HG03064 (cell line): ENCODE data around the gene DLK1.

Experiments
- ATAC-seq: cut with Tn5 transposase; IDR thresholded peaks from one replicate; pipeline ENCODE4 v1.9.1; 2021; ENCODE audit warnings: low read depth; ENCODE audit not compliant: unreplicated experiment

The DLK1 gene

GRCh38 chr14:100785626-100786025 is 58.9 kb downstream of the DLK1 start:
- no peak for ATAC-seq

DNA sequence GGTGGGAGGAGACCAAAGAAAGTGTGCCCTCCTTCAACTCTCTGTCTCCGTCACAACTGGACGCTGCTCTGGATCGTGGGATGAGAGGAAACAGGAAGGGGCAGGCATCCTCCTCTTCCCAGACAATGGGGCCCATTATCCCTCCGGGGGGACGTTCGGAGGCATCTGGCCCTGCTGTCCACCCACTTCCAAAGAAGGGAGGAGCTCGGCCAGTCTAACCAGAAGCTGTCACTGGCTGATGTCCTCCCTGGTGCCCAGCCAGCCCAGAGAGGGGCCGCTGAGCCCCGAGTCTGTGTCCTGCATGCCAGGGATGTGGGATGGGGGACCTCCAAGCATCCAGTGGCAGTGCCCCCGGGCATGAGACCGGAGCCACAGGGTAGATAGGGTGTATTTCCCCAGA is 59.4 kb downstream of the DLK1 start:
- no peak for ATAC-seq

DNA sequence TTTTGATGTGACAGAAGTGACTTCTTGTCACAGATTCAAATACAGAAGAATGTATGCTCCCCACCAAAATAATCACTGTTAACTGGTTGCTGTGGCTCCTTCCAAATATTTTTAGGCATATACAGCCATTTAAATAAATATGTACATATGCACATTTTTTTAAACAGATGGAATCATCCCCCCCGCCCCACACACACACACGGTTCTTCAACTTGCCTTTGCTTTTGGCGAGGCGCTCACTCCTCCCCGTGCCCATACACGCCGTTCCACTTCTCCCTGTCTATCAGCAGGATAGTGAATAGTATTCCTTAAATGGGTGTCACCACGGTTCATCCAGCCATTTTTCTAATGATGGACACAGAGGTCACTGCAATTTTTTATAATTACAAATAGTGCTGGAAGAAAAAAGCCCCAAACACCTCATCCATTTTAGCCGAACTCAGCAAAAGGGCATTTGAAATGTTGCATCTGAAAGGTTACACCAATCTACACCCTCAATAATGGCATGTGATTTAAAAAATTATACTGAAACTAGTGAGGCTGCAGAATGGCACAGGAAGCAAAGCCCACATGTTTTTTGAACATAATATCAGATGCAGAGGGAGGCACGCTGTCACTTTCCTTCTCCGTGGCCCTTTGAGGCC is 60.0 kb downstream of the DLK1 start:
- no peak for ATAC-seq

GRCh38 chr14:100787659-100788058 is 61.0 kb downstream of the DLK1 start:
- ATAC-seq: no peak
